ENCODE data around the gene PGAP2.

PGAP2 gene

GRCh38 chr11:3830088-3830487, 21.7 kb downstream of the PGAP2 start:
- Histone ChIP-seq H3K79me2 (ENCODE audit: insufficient read depth, low read length) (peaks cover 53% of the 10 kb centered on the region), H3K9me3 (ENCODE audit: insufficient read depth, low read length) (no peaks in the 10 kb centered on the region), H4K20me1 (ENCODE audit: low read depth, low read length) (no peaks in the 10 kb centered on the region), H3K9me2 (replicated peaks; ENCODE audit: insufficient read depth, low read length) (no peaks in the 10 kb centered on the region), H3K4me2 (ENCODE audit: low read depth, low read length, poor library complexity, severe bottlenecking) (no peak overlapping the region), H3K36me3 (ENCODE audit: low read length) (0 out of 2 replicates have a peak, but pooled peaks cover 2% of the 10 kb centered on the region), H3K9ac (ENCODE audit: low read length) (no peak overlapping the region), H3K27me3 (ENCODE audit: low read length) (no peaks in the 10 kb centered on the region), H3K4me3 (ENCODE audit: insufficient read depth, low read length, poor library complexity, severe bottlenecking) (no peak overlapping the region), H3F3A (ENCODE audit: insufficient read depth) (peaks cover 8% of the 10 kb centered on the region; the same call in 1 of the 2 replicates), H2AFZ (ENCODE audit: low read depth, low read length, severe bottlenecking) (no peak overlapping the region), H3K27ac (ENCODE audit: low read depth, low read length) (no peak overlapping the region)
- TF ChIP-seq CTCF (IDR thresholded peaks at IDR 0.05; ENCODE audit: insufficient read depth, low read length, poor library complexity, severe bottlenecking) (no peak), EZH2phosphoT487 (conservative IDR thresholded peaks at IDR 0.05; ENCODE audit: low read length) (no peak)

- no peaks in the 10 kb centered on the region for H4K20me1 ChIP-seq (ENCODE audit: low read depth, low read length)
These were observed 22.4 kb downstream of the PGAP2 start for GRCh38 chr11:3830730-3831129.

GRCh38 chr11:3831378-3832239, 23.2 kb downstream of the PGAP2 start:
- Histone ChIP-seq H3K36me3 (ENCODE audit: low read length) (0 out of 2 replicates have a peak, but pooled peaks cover 2% of the 10 kb centered on the region), H3K9ac (ENCODE audit: low read length) (no peak overlapping the region)

More at GRCh38 chr11:3830730-3831129, 22.4 kb downstream of the PGAP2 start:
- no peak overlapping the region for H3K4me3 ChIP-seq (ENCODE audit: insufficient read depth, low read length, poor library complexity, severe bottlenecking)
- H3K9me2 ChIP-seq (replicated peaks; ENCODE audit: insufficient read depth, low read length): no peaks in the 10 kb centered on the region
- H3F3A ChIP-seq (ENCODE audit: insufficient read depth): peaks cover 8% of the 10 kb centered on the region; the same call in 1 of the 2 replicates
- no peaks in the 10 kb centered on the region for H3K27me3 ChIP-seq (ENCODE audit: low read length)
- TF ChIP-seq EZH2phosphoT487 (conservative IDR thresholded peaks at IDR 0.05; ENCODE audit: low read length) (no peak), CTCF (IDR thresholded peaks at IDR 0.05; ENCODE audit: insufficient read depth, low read length, poor library complexity, severe bottlenecking) (no peak)
- H3K9ac ChIP-seq (ENCODE audit: low read length): no peak overlapping the region
- no peaks in the 10 kb centered on the region for H3K9me3 ChIP-seq (ENCODE audit: insufficient read depth, low read length)
- H3K36me3 ChIP-seq (ENCODE audit: low read length): 0 out of 2 replicates have a peak, but pooled peaks cover 2% of the 10 kb centered on the region
- H3K4me2 ChIP-seq (ENCODE audit: low read depth, low read length, poor library complexity, severe bottlenecking): no peak overlapping the region
- peaks cover 59% of the 10 kb centered on the region for H3K79me2 ChIP-seq (ENCODE audit: insufficient read depth, low read length)
- H3K27ac ChIP-seq (ENCODE audit: low read depth, low read length): no peak overlapping the region
- no peak overlapping the region for H2AFZ ChIP-seq (ENCODE audit: low read depth, low read length, severe bottlenecking)

More at GRCh38 chr11:3831378-3832239, 23.2 kb downstream of the PGAP2 start:
- H3K4me2 ChIP-seq (ENCODE audit: low read depth, low read length, poor library complexity, severe bottlenecking): no peak overlapping the region
- no peaks in the 10 kb centered on the region for H3K27me3 ChIP-seq (ENCODE audit: low read length)
- no peaks in the 10 kb centered on the region for H3K9me3 ChIP-seq (ENCODE audit: insufficient read depth, low read length)
- H3K9me2 ChIP-seq (replicated peaks; ENCODE audit: insufficient read depth, low read length): no peaks in the 10 kb centered on the region
- peaks cover 67% of the 10 kb centered on the region for H3K79me2 ChIP-seq (ENCODE audit: insufficient read depth, low read length)
- H4K20me1 ChIP-seq (ENCODE audit: low read depth, low read length): no peaks in the 10 kb centered on the region
- H3F3A ChIP-seq (ENCODE audit: insufficient read depth): peaks cover under 1% of the 10 kb centered on the region; the same call in 1 of the 2 replicates
- H2AFZ ChIP-seq (ENCODE audit: low read depth, low read length, severe bottlenecking): no peak overlapping the region
- H3K27ac ChIP-seq (ENCODE audit: low read depth, low read length): no peak overlapping the region
- TF ChIP-seq CTCF (IDR thresholded peaks at IDR 0.05; ENCODE audit: insufficient read depth, low read length, poor library complexity, severe bottlenecking) (no peak), EZH2phosphoT487 (conservative IDR thresholded peaks at IDR 0.05; ENCODE audit: low read length) (no peak)
- H3K4me3 ChIP-seq (ENCODE audit: insufficient read depth, low read length, poor library complexity, severe bottlenecking): no peak overlapping the region
